ENCODE measurements around the gene CELF4.

The CELF4 gene

DNA sequence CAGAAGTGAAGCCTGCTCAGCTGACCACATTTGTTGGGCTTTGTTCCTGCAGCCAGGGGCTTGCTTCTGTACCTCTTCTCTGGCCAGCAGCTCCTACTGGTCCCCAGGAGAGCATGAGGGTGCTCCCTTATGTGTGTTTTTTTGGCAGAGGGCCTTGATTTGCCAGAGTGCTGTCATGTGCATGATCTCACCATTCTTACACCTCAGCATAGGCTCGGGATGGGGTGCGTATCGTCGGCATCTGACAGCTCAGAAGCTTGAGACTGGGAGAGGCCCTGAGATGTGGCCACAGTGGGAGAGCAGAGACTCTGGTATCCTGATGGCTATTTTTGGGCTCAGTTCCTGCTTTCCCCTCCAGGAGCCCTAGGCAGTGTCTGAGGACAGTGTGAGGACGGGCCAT lies 71.2 kb downstream of the CELF4 start:
- DNase-seq (ENCODE audit: low read depth in 2 of 2) = no peak

DNA sequence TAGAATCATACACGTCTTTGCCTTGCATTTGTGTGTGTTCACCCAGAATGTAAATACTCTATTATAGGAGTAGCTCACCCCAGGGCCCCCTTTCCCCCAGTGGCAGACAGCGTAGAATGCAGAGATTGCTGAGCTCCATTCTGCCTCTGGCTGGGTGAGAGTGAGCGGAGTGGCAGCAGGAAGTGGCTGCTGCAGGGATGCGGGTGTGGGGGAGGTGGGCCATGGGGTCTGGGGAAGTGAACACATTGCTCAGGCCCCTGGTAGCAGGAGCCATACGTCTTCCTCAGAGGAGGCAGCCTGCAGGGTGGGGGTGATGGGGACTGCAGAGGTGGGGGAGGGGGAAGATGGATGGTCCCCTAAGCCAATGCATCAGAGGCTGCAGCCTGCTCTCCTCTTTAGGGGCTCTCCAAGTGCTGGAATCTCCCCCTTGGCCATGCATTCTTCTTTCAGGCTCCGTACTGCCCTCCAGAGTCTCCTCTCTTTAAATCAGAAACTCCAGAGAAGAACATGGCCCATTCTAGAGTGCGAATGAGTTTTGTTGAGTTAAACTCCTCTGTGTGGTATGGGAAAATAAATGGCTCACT lies 72.2 kb downstream of the CELF4 start:
- DNase-seq (ENCODE audit: low read depth in 2 of 2) = no peak

DNA sequence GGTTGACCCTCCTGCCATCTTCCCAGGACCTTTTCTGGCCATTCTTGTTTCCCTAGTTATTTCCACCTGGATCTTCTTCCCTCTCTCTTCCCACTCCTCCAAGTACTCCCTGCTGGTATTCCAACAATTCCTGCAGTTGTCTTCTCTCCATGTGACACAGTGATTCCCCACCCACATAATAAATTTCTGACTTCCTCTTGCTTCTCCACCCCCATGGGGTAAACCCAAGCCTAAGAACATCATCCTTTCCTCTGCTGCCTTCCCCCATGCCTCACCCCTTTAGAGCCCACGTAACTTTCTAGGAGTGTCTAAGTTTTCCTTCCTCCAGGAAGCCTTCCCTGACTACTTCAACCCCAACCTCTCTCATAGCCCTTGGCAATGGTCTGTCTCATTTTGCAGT lies 72.6 kb downstream of the CELF4 start:
- DNase-seq (ENCODE audit: low read depth in 2 of 2) = no peak

- DNase-seq (ENCODE audit: low read depth in 2 of 2) = no peak
These were observed 74.1 kb downstream of the CELF4 start for GRCh38 chr18:37491526-37491925.

- no peak for DNase-seq (ENCODE audit: low read depth in 2 of 2)
These were observed 75.6 kb downstream of the CELF4 start for GRCh38 chr18:37489998-37490397.

DNA sequence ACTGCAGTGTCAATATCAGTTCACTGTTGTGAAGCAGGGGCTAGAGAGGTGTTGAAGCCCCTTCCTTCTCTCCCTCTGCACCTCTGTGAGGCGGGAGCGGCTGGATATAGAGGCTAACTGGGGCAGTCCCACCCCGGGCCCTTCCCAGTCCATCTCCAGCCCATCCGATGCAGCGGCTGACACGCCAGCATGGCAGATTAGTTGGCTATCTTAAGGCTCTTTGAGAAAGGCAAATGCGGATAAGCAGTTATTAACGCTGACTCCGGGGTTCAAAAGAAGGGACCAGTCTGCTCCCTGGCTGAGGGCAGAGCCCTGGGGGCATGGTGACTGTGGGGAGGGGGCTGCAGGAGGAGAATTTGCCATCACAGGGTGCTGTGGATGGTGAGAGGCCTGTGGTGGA lies 76.6 kb downstream of the CELF4 start:
- DNase-seq (ENCODE audit: low read depth in 2 of 2) = no peak

DNA sequence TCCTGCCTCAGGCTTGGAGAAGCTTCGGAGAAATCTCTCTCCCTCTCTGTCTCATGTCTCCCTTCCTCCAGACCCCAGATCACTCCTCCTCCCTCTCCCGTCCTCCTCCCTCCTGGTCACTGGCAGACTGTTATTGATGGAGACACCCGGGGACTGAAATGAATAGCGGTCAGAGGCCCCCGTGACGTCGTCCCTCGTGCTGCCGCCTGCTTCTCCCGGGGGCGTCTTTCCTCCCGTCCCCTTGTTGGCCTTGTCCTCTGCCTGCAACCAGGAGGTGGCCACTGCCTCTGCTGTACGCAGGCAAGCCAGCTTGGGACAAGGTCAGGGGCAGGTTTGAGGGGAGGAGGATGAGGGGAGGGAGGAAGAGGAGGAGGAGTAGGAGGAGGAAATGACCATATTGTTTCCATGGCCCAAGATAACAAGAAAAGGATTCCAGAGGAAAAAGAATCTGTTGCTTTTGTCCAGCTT lies 78.2 kb downstream of the CELF4 start:
- DNase-seq (ENCODE audit: low read depth in 2 of 2) = no peak

- DNase-seq (ENCODE audit: low read depth in 2 of 2) = no peak
These were observed 78.8 kb downstream of the CELF4 start for GRCh38 chr18:37486848-37487247.

- peak; percentile 6 to 8 for DNase-seq (ENCODE audit: low read depth in 2 of 2)
These were observed 80.4 kb downstream of the CELF4 start for GRCh38 chr18:37484983-37485834.

DNA sequence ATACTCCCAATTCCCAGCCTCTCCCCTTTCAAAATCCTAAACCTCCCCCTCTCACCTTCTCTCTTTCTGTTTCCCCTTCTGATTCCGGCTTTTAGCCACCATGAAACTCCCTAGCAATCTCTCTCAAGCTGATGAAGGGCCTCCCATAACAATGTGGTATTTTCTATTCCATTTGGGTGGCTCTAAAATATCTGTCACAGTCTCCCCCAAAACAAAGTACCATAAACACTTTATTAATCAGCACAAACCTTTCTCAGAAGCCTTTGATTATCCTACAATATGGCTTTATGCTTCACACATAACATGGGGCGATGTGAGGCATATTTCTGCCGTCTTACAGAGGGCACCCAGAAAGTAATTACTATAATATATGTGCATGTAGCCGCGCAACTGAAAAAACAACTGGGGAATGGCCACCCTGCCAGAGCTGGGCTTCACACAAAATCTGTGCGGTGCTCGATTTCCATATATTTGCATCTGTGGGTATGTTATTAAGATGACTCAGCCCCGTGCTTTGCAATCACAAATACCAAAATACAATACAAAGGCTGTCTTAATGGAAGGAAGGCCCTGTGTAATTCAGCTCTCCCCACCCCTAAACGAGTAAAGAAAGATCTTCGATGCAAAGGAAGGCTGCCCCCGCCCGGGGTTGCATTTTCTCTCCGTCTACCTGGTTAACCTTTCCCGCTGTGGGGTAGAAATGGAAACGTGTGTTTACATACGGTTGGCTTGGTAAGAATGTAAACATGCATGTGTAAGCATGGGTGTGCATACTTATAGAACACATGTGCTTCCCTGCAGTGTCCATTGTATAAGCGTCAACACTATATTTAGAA lies 81.4 kb downstream of the CELF4 start:
- DNase-seq (ENCODE audit: low read depth in 2 of 2) = no peak

DNA sequence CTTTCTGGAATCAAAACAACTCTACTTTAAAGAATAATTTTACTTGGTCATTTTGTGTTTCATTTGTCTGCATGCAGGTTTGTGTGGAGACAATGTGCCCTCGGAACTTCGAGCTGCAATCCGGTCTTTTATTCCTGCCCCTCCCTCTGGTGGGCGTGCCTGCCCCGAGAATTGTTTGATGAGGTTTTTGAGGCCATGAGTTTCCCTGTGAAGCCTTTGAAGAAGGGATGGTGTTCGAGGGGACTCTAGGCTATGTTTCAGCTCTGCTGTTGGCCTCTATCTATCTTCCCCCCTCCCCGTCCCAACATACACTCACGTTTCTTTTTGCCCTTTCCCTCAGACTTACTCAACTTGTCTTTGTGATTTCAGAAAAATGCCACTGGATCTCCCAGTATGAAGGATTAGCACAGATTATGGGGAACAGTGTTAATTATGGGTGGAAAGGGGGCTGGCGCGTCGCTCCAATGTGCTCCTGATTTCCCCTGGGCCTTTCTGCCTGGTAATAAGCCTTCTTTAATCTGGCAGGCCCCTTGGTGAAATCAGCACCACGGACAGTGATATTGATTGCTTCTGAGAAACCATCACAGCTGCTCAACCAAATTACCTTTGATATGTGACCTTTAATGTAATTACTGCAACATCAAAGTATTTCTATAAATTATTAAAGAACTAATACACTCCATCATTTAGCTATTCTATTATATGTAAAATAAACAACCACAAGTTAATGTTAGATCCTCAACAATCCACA lies 82.2 kb downstream of the CELF4 start:
- DNase-seq (ENCODE audit: low read depth in 2 of 2) = no peak

GRCh38 chr18:37482433-37482832 lies 83.2 kb downstream of the CELF4 start:
- no peak for DNase-seq (ENCODE audit: low read depth in 2 of 2)

DNA sequence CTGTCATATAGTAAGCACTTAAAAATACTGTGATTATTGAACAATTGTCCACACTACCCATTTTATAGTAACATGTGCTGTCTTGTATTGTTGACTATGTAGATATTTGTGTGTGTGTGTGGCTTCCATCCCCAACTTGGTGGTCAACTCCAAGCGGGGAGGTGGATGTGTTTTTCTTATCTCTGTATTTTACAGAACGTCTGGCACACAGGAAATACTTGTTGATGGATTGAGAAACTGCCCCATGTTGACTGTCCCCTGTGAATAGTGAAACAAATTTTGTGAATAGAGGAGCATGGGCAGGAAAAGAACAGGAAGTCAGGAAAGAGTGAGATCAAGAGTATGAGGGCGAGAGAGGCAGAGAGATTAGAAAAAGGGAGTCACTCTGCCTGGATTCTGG lies 83.6 kb downstream of the CELF4 start:
- DNase-seq (ENCODE audit: low read depth in 2 of 2) = no peak

GRCh38 chr18:37481491-37481890 lies 84.1 kb downstream of the CELF4 start:
- DNase-seq (ENCODE audit: low read depth in 2 of 2) = no peak

- DNase-seq (ENCODE audit: low read depth in 2 of 2) = no peak
These were observed 84.5 kb downstream of the CELF4 start for GRCh38 chr18:37481072-37481471.

GRCh38 chr18:37476611-37477295 lies 88.8 kb downstream of the CELF4 start:
- DNase-seq (ENCODE audit: low read depth in 2 of 2) = no peak

DNA sequence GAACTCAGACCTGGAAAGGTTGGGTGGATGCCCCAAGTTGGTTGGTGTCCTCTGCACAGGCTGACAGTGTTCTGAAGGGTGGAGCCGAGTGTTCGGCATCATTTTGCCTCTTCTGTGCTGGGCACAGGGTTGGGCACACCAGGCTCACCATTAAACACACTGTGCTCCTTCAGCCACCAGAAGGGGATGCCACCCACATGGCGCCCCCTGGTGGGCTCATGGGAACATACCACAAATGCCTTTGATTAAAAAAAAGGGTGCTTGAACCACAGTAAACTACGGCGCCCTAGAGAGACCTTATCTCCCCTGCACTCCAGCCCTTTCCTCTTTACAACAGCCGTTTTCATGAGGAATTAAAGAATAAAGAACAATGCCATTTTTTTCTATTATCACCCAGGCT lies 89.4 kb downstream of the CELF4 start:
- DNase-seq (ENCODE audit: low read depth in 2 of 2) = no peak

GRCh38 chr18:37473195-37473840 lies 92.3 kb downstream of the CELF4 start:
- DNase-seq (ENCODE audit: low read depth in 2 of 2) = no peak

DNA sequence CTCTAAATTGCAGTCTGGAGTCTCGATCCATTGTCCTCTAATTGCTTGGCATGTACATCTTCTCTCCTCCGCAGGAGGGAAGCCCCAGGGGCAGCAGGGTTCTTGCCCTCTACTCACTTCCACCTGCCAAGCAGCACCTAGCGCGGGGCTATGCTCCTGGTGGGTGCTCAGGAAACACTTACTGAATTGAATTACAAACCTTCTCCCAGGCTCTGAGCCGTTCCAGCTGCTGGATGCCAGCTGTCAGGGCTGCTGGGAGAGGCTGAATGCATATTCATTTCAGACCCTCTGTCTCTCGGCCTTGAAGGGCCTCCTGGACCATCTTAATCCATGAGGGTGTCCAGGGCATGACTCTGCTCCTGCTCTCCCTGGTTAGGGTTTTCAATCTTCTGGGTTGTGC lies 94.0 kb downstream of the CELF4 start:
- no peak for DNase-seq (ENCODE audit: low read depth in 2 of 2)

DNA sequence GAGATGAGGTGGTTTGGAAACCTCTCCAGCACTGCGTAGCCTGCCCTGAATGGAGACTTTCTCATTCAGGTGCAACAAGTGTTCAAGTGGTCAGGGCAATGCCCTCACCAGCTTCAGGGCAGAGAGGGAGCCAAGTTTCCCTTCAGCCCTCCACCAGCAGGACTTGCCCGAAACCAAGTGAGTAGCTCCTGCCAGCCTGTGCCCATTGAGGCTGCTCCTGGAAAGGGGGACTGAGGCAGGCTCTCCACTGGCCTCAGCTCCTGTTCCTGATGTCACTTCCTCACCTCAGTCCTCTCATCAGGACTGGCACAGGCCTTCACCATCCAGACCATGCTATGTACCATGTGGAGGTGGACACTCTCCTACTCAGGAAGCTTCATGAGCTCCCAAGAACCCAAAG lies 94.6 kb downstream of the CELF4 start:
- DNase-seq (ENCODE audit: low read depth in 2 of 2) = no peak
